GM12864 (cell line): ENCODE results near the gene NFATC2.

Source experiments
- DNase-seq: peaks from one replicate; pipeline ENCODE4 v3.0.0-alpha.2; 2011; ENCODE audit warnings: low read depth
- H3K4me3 ChIP-seq: 2 replicates; pipeline ENCODE4 v1.5.1; 2011; ENCODE audit warnings: mild to moderate bottlenecking, low read depth, low read length, control low read depth
- TF ChIP-seq, protein P1 (sequence below): IDR thresholded peaks from 2 replicates; pipeline ENCODE4 v1.5.1; 2011; ENCODE audit warnings: low read depth, mild to moderate bottlenecking, moderate library complexity, low read length, control low read depth, inconsistent platforms; ENCODE audit errors: missing control alignments

Gene NFATC2

GRCh38 chr20:51340451-51340840 lies 202.1 kb downstream of the NFATC2 start:
- no peak overlapping the region for H3K4me3 ChIP-seq
- TF ChIP-seq, protein P1, sequence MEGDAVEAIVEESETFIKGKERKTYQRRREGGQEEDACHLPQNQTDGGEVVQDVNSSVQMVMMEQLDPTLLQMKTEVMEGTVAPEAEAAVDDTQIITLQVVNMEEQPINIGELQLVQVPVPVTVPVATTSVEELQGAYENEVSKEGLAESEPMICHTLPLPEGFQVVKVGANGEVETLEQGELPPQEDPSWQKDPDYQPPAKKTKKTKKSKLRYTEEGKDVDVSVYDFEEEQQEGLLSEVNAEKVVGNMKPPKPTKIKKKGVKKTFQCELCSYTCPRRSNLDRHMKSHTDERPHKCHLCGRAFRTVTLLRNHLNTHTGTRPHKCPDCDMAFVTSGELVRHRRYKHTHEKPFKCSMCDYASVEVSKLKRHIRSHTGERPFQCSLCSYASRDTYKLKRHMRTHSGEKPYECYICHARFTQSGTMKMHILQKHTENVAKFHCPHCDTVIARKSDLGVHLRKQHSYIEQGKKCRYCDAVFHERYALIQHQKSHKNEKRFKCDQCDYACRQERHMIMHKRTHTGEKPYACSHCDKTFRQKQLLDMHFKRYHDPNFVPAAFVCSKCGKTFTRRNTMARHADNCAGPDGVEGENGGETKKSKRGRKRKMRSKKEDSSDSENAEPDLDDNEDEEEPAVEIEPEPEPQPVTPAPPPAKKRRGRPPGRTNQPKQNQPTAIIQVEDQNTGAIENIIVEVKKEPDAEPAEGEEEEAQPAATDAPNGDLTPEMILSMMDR: no peak
- no peak for DNase-seq

GRCh38 chr20:51339721-51340450 lies 202.6 kb downstream of the NFATC2 start:
- TF ChIP-seq, protein P1: no peak
- no peak overlapping the region for H3K4me3 ChIP-seq
- no peak for DNase-seq

- no peak for DNase-seq
- no peak overlapping the region for H3K4me3 ChIP-seq
- TF ChIP-seq, protein P1: no peak
These were observed 203.7 kb downstream of the NFATC2 start for GRCh38 chr20:51338692-51339440.

DNA sequence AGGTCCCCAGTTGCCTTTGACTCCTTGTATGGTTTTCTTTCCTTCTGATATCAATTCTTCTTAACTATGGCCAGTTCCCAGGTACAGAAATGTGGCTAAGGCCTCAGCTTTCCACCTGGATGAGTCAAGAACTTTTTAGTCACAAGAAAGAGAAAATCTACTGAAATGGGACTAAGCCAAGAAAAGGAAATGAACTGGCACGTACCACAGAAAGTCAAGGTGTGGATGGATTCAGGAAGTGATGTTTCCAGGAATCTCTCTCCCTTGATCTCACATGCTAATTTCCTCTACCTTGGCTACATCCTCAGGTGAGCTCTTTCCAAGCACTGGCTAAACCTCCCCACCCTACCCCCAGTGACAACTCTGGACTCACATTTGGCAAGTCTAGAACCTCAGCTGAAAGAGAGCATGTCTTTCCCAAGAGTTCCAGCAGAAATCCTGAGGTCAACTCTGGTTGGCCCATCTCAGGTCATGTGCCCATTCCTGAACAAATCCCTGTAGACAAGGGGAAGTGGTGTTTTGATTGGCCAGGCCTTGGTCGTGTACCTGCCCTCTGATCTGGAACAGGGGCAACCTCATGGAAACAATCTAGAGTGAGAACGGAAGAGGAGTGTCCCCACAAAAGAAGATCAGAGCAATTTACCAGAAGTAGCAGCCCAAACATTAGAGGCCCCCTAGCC lies 205.3 kb downstream of the NFATC2 start:
- DNase-seq: no peak
- TF ChIP-seq, protein P1: no peak
- H3K4me3 ChIP-seq: no peak overlapping the region
